ENCODE data around the gene BTAF1. TPM values are rescaled to one million over a fixed set of nuclear protein-coding genes. Genes with fewer than 3 reads are reported as not detected.

The BTAF1 gene
- total RNA-seq, 1 donor = 59.2 TPM

DNA sequence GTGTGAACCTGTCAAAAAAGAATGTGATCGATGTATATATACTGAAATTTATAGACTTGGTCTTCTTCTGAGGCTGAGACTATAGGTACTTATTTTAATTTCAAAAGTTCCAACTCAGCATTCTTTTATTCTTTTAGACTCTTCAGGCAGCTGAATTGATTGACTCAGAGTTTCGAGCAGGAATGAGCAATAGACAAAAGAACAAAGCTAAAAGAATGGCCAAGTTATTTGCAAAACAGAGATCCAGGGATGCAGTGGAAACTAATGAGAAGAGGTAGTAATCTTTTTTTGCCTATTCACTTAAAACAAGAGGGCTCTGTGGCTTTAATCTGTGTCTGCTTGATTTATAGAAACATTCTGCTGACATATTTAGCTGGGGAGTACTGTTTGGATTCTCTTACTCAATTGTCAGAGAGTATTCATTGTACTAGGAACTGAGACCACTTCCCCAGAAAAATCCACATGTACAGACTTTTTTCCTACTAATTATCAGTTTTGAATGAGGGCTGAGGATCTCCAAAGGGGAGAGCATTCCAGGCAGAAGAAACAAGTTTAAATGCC, 30.1 kb downstream of the BTAF1 start:
- TF ChIP-seq, protein P1, sequence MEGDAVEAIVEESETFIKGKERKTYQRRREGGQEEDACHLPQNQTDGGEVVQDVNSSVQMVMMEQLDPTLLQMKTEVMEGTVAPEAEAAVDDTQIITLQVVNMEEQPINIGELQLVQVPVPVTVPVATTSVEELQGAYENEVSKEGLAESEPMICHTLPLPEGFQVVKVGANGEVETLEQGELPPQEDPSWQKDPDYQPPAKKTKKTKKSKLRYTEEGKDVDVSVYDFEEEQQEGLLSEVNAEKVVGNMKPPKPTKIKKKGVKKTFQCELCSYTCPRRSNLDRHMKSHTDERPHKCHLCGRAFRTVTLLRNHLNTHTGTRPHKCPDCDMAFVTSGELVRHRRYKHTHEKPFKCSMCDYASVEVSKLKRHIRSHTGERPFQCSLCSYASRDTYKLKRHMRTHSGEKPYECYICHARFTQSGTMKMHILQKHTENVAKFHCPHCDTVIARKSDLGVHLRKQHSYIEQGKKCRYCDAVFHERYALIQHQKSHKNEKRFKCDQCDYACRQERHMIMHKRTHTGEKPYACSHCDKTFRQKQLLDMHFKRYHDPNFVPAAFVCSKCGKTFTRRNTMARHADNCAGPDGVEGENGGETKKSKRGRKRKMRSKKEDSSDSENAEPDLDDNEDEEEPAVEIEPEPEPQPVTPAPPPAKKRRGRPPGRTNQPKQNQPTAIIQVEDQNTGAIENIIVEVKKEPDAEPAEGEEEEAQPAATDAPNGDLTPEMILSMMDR (IDR thresholded peaks at IDR 0.05; ENCODE audit: insufficient read depth, low read depth, low read length) = no peak
- peak; percentile 31 for DNase-seq (ENCODE audit: low read depth)
- no peak overlapping the region for H3K4me3 ChIP-seq (ENCODE audit: low read depth, low read length)

DNA sequence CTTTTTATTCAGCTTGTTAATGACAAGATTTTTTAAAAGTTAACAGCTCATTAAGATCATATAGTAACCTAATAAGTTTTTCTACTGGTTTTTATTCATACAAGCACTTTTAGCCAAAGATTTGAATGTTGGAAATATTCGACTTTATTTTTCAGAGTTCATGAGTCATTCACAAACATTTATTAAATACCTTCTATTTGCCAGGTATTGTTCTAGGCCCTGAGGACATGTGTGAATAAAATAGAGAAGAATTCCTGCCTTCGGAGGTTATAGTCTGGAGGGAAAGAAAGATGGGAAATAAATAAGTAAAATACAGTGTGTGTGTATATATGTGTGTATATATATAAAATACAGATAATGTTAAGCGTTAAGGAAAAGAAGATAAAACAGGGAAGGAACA, 31.5 kb downstream of the BTAF1 start:
- TF ChIP-seq, protein P1 (IDR thresholded peaks at IDR 0.05; ENCODE audit: insufficient read depth, low read depth, low read length) = no peak
- no peak for DNase-seq (ENCODE audit: low read depth)
- no peak overlapping the region for H3K4me3 ChIP-seq (ENCODE audit: low read depth, low read length)

DNA sequence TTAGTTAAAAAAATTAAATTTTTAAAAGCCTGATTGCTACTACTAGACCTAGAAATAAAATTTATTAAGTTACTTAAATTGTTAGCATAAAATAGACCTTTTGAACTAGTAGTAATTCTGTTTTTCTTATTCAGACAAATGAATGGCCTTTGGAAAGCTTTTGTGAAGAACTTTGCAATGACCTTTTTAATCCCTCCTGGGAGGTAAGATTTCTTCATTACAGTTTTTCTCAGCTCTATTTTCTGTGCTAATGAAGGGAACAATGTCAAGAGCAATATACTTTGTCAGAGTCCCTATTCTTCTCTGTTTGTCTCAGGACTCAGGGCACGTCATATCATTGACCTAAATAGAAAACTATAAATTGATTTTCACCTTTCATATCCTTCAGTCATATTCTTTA, 33.5 kb downstream of the BTAF1 start:
- no peak overlapping the region for H3K4me3 ChIP-seq (ENCODE audit: low read depth, low read length)
- DNase-seq (ENCODE audit: low read depth) = no peak
- TF ChIP-seq, protein P1 (IDR thresholded peaks at IDR 0.05; ENCODE audit: insufficient read depth, low read depth, low read length) = no peak

DNA sequence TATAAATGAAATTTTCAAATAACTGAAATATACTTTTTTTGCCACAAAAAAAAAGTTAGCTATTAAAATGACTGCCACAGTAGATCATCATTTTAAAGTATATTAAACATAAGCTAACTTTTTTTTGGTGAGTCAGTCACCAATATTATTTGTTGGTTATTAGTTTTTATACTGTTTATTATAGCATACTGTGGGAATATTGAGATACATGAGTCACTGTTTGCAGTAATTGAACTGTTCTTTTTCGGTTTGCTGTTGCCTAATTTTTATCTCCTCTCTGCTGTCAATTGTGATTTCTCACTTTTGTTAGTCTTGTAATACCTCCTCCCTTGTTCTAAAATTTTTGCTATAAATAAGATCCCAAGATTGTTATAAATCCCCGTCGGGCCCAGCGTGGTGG, 45.7 kb downstream of the BTAF1 start:
- TF ChIP-seq, protein P1 (IDR thresholded peaks at IDR 0.05; ENCODE audit: insufficient read depth, low read depth, low read length) = no peak
- H3K4me3 ChIP-seq (ENCODE audit: low read depth, low read length) = no peak overlapping the region
- DNase-seq (ENCODE audit: low read depth) = no peak

DNA sequence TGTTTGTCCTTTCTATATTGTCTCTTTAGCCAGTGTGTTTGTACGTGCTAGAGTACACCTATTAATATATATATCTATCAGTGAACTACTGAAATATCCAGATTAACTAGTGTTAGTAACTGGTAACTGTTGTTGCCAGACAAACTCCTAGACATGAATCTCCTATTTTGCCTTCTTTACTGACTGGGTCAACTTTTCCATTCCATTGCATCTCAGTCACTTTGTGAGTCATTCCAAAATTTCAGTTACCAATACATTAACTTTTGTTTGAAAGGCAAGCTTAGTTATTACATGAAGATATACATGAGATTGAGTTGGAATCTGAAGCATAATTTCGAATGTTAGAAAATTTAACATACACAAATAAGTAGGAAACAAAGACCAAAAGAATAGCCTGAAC, 51.4 kb downstream of the BTAF1 start:
- H3K4me3 ChIP-seq (ENCODE audit: low read depth, low read length) = no peak overlapping the region
- peak; percentile 44 for DNase-seq (ENCODE audit: low read depth)
- TF ChIP-seq, protein P1 (IDR thresholded peaks at IDR 0.05; ENCODE audit: insufficient read depth, low read depth, low read length) = no peak

DNA sequence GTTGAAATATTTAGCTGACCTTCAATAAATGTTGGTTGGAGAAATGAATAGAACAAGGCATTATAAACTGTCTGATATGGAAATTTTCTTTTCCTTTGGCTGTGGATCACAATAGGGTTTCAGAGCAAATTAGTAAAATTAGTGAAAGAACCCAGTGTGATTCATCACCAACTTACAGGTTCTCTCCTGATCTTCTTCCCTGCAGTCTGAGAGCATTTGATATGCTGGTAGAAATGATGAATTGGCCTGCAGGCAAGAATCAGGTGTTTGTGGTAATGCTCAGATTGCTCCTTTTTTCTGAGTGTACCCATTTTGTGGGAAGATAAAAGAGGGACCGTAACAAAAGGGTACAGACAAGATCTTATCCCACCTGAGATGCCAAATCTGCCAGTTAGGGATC, 51.9 kb downstream of the BTAF1 start:
- TF ChIP-seq, protein P1 (IDR thresholded peaks at IDR 0.05; ENCODE audit: insufficient read depth, low read depth, low read length) = no peak
- DNase-seq (ENCODE audit: low read depth) = no peak
- no peak overlapping the region for H3K4me3 ChIP-seq (ENCODE audit: low read depth, low read length)

Data from fibroblast of villous mesenchyme (primary cell).